ENCODE data around the gene SLC23A1.

SLC23A1 gene

GRCh38 chr5:139384591-139385051 lies 1.5 kb upstream of the SLC23A1 start:
- TF ChIP-seq CTCF (IDR thresholded peaks at IDR 0.05; ENCODE audit: low read depth, low read length, missing control alignments), result no peak
- no peak for DNase-seq (ENCODE audit: extremely low read depth, low read depth)
- H3K4me3 ChIP-seq (replicated peaks; ENCODE audit: low read depth, low read length), result no peak overlapping the region

DNA sequence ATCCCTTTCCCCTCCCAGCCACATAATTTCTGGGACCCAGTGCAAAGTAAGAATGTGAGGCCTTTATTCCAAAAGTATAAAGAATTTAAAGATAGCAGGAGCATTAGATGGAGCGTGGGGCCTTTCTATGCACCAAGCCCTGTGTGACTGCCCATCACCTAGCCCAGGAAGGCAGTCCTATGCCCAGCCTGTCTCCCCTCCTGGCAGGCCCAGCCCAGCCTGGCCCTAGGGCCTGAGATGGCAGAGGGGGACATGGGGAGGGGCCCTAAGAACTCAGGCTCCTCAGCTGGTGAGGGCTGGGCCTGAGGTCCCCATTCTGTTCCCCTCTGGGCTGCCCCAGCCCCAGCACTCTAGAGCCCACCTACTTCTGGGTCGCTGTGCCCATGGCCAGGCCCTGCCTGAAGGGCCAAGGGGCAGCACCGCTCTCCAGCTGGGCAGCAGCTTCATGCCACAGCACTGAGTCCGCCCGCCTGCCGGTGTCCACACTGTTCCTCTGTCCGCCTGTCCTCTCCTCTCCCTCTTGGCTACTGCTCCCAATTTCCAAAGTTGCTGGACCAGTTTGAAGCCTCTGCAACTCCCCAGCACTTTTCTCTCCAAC lies 995 bp upstream of the SLC23A1 start:
- no peak overlapping the region for H3K4me3 ChIP-seq (replicated peaks; ENCODE audit: low read depth, low read length)
- no peak for TF ChIP-seq CTCF (IDR thresholded peaks at IDR 0.05; ENCODE audit: low read depth, low read length, missing control alignments)
- DNase-seq (ENCODE audit: extremely low read depth, low read depth), result no peak

DNA sequence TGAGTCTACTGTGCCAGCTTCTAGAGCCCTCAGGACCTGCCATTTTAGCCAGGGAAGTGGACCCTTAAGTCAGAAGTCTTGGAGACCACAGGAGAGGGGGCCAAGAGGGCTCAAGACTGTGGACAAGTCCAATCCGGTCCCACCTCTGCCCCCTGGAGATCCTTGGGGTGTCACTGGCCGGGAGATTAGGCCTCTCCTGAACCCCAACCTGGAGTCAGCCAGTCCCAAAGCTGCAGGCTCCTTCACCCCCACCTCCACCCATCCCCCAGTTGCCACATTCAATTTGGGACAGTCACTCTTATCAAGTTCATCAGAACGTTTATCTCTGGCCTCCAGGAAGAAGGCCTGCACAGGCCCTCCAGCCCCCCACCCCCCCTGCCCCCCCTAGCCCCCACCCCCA lies 290 bp downstream of the SLC23A1 start:
- DNase-seq (ENCODE audit: extremely low read depth, low read depth), result no peak
- no peak overlapping the region for H3K4me3 ChIP-seq (replicated peaks; ENCODE audit: low read depth, low read length)
- no peak for TF ChIP-seq CTCF (IDR thresholded peaks at IDR 0.05; ENCODE audit: low read depth, low read length, missing control alignments)

GRCh38 chr5:139381837-139382761 lies 998 bp downstream of the SLC23A1 start:
- TF ChIP-seq CTCF (IDR thresholded peaks at IDR 0.05; ENCODE audit: low read depth, low read length, missing control alignments), result no peak
- no peak for DNase-seq (ENCODE audit: extremely low read depth, low read depth)
- H3K4me3 ChIP-seq (replicated peaks; ENCODE audit: low read depth, low read length), result no peak overlapping the region

DNA sequence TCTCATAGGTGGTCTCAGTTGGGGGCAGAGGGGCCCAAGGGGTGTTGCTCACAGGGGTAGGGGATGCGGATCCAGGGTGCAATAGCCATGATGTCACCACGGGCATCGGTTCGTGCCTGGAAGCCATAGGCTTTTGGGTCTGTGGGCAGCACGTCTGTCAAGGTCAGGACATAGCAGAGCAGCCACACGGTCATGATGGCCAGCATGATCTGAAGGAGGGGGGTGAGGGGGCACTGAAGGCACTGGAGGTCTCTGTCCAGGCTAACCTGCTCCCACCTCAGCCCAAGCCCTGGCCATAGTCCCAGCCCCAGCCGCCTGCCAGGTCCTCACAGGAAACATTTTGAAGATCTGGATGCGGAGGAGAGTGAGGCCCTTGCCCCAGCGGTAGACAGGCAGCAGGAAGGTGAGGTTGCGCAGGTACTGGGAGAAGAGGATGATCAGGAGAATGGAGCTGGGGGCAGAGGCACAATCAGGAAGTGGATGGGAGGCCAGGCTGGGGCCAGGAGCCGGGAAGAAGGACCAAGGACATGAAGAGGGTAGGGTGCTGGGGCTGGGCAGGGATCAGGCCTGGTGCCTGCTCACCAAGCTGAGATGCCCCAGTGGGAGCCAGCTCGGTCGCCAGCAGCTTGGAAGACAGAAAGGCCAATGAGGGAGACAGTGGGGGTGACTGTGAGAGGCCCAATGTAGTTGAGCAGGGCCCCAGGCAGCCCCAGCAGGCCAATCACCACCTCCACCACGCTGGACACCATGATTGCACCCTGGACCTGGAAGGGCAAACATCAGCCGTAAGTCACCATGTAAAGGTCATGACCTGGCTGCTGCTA lies 3.3 kb downstream of the SLC23A1 start:
- TF ChIP-seq CTCF (IDR thresholded peaks at IDR 0.05; ENCODE audit: low read depth, low read length, missing control alignments), result no peak
- no peak for DNase-seq (ENCODE audit: extremely low read depth, low read depth)

GRCh38 chr5:139378941-139379361 lies 4.1 kb downstream of the SLC23A1 start:
- TF ChIP-seq CTCF (IDR thresholded peaks at IDR 0.05; ENCODE audit: low read depth, low read length, missing control alignments), result no peak

More for the DNA sequence above, 3.3 kb downstream of the SLC23A1 start:
- no peak overlapping the region for H3K4me3 ChIP-seq (replicated peaks; ENCODE audit: low read depth, low read length)

More at GRCh38 chr5:139378941-139379361, 4.1 kb downstream of the SLC23A1 start:
- no peak for DNase-seq (ENCODE audit: extremely low read depth, low read depth)
- no peak overlapping the region for H3K4me3 ChIP-seq (replicated peaks; ENCODE audit: low read depth, low read length)

Measured in HFF-Myc (cell line).